NCI-H82 treated with DMSO at 0.1 percent for 48 hours (cell line): ENCODE measurements around the gene PSG11.
"Not testable (repeated sequence)": the region's sequence is repeated elsewhere in the genome, so short reads cannot be mapped to it uniquely, and the experiment has no call there.

ENCODE experiments used
- DNase-seq: peaks from one replicate; lab custom pipeline; 2025; ENCODE audit not compliant: unreplicated experiment; lab: John Stamatoyannopoulos, UW

Gene PSG11

GRCh38 chr19:43026369-43026768 is at the start of gene PSG11:
Gene PSG11 (minus strand): TSS chr19:43026469. CDS start chr19:43026372, 97 bp downstream.
- not testable (repeated sequence) for DNase-seq

GRCh38 chr19:43062418-43062817 is 36.1 kb upstream of the PSG11 start:
- DNase-seq, result not testable (repeated sequence)

DNA sequence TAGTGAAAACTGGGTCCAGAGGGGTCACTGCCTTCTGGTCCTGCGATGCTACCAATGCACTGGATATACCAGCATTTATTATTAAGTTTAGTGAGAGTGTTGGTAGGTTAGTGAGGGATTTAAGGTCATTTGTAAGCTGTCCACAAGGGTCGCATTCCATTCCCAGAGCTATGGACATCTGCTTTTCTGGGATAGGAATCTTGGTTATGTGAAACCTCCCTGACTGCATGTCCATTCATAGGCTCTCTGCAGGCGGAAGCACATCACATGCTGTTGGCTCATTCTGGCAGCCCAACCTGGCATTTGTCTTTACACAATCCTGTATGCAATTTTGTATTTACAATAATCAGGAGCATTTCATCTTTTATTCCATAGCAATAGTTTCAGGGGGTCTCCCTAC is 35.1 kb upstream of the PSG11 start:
- DNase-seq, result not testable (repeated sequence)

GRCh38 chr19:43060254-43060653 is 34.0 kb upstream of the PSG11 start:
- not testable (repeated sequence) for DNase-seq

DNA sequence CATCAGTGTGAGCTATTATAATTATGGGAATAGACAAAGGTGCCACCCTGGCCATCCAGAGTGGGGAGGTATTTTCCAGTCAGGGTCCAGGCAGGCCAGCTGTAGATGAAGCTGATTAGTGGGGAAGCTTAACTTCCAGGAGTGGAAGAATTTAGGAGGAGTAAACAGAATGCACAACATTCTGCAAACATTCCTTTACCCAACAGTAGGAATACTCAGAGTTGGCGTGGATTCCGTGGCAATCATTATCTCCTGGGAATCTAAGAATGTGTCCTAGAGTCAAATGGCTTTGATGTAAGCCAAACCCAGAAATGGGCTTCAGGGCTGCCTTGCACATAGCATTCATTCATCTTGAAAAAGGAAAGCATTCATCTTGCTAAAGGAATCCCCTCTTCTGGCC is 33.2 kb upstream of the PSG11 start:
- not testable (repeated sequence) for DNase-seq

DNA sequence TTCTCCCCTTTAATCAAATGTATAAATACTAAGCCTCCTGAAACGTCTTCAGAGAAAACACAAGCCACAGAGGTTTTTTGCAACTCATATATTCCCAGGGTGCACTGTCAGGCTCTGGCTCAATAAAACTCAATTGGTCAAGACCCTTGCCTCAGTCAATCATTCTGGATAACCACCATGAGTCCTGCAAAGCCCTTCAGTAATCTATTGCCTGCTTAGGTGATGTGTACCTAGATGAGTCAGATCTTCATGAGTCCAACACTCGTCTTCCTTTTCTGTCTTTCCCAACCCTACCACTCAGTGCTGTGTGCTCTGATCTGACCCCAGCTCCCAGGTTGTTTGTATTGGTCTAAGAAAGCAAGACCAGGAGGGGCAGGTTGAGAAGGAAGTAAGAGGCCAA is 32.2 kb upstream of the PSG11 start:
- not testable (repeated sequence) for DNase-seq

DNA sequence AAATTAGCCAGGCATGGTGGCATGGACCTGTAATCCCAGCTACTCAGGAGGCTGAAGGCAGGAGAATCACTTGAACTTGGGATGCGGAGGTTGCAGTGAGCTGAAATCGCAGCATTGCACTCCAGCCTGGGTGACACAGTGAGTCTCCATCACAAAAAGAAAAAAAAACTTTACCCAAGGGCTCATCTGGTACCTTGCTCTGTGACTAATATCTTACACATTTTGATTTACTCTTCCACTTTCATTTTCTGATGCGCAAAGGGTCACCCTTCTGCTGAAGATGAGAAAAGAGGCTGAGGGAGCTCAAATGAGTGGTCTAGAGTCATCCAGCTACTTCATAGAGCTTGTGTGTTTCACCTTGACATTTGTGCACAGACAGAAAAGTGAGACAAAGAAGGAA is 21.7 kb upstream of the PSG11 start:
- DNase-seq, result not testable (repeated sequence)

- DNase-seq, result not testable (repeated sequence)
These were observed 20.3 kb upstream of the PSG11 start for GRCh38 chr19:43046578-43046977.

- not testable (repeated sequence) for DNase-seq
These were observed 17.4 kb upstream of the PSG11 start for GRCh38 chr19:43043492-43044180.

DNA sequence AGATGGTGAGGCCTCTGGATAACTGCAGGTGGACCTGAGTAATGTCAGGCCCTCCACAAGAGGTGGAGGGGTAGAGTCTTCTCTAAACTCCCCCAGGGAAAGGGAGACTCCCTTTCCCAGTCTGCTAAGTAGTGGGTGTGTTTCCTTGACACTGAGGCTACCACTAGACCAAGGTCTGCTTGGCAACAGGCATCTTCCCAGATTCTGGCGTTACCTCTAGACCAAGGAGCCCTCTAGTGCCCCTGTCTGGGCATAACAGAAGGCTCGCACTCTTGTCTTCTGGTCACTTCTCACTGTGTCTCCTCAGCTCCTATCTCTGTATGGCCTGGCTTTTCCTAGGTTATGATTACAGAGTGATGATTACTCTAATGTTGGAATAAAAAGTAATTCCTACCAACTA is 5.4 kb upstream of the PSG11 start:
- DNase-seq, result not testable (repeated sequence)

DNA sequence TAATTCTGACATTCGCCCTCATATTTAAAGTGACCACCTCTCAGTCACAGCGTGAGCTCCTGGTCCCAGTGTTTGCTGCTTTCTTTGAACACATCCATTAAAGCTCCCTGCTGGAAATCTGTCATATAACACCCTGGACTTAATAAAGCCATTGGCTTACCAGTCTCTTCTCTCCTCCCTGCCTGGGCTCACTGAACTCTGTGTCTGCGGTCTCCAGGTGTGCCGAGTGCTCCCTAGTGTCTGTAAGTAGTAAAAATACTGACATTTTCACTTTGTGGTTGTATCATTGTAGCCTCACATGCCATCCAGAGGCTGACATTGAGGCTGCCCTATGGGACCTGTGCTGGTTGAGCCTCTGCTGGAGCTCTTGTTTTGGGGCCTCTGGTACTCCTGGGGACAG is 2.6 kb upstream of the PSG11 start:
- no peak for DNase-seq

DNA sequence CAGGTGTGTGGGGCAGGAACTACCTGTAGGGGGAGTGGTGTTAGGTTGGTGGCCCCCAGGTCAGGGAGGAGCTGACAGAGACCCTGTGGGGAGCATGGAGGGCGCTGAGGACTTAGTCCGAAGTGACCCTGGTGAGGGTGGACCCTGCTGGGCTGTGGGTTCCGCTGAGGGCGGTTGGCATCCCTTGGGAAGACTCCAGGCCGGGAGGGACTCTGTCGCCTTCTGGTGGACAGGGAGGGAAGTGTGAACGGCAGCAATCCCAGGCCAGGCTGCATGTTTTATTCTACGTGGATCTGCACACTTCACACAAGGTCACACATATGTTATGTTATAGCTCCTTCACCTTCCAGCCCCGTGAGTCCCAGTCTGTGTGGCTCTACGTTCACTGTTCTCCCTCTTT is 1.7 kb upstream of the PSG11 start:
- not testable (repeated sequence) for DNase-seq

DNA sequence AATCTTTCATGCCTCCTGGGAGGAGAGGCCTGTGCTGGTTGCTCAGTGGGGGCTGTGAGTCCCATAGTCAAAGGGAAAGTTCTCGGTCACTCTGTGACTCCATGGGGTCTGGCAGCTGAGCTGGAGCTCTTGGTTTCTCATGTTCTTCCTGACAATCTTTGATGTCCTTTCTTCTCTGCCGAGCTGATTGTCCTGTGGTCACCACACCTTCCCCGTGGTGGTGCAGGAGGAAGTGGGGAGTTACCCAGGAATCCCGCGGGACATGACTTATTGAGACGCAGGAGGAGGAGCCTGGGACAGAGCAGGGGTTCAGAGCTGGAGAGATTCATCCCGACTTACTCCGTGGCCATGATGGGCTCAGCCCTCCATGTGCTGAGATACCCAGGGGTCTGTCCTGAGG is 792 bp upstream of the PSG11 start:
- not testable (repeated sequence) for DNase-seq

GRCh38 chr19:43022098-43022497 is 4.2 kb downstream of the PSG11 start:
- DNase-seq, result not testable (repeated sequence)

GRCh38 chr19:43021629-43022028 is 4.6 kb downstream of the PSG11 start:
- DNase-seq, result not testable (repeated sequence)

DNA sequence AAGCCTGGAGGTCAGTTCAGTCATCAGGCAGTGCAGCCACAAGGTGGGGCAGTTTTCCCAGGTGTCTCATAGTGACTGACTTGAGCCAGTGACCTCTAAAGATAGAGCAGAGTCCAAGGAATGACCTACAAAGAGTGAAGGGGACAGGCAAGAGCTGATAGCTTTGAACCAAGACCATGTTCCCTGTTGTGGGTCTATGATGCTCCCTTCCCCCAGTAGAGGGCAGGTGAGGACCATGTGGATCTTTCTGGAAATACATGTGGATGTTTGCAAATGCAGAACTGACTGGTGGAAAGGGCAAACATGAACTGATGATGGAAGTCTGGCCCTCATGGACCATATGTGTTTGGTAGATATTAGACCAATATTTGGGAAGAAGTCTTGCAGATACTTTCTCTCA is 6.7 kb downstream of the PSG11 start:
- DNase-seq, result not testable (repeated sequence)

GRCh38 chr19:43005841-43006240 is 20.4 kb downstream of the PSG11 start:
- DNase-seq, result not testable (repeated sequence)

DNA sequence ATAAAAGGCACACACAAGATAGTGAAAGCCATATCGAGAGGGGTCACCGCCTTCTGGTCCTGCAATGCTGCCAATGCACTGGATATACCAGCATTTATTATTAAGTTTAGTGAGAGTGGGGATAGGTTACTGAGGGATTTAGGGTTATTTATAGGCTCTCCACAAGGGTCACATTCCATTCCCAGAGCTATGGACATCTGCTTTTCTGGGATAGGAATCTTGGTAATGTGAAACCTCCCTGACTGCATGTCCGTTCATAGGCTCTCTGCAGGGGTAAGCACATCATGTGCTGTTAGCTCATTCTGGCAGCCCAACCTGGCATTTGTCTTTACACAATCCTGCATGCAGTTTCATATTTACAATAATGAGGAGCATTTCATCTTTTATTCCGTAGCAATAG is 21.4 kb downstream of the PSG11 start:
- not testable (repeated sequence) for DNase-seq

DNA sequence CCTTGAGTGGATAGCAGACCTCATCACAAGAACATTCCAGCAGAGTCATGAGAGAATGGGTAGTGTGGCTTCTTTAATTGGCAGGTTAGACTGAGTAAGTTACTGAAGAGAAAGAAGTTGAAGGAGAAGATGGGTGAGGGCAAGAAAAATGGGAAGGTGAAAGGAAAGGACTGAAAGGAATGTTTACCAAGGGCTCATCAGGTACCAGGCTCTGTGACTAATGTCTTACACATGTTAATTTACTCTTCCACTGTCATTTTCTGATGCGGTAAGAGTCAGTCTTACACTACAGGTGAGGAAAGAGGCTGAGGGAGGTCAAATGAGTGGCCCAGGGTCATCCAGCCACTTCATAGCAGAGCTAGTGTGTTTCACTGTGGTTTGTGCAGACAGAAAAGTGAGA is 22.6 kb downstream of the PSG11 start:
- not testable (repeated sequence) for DNase-seq

DNA sequence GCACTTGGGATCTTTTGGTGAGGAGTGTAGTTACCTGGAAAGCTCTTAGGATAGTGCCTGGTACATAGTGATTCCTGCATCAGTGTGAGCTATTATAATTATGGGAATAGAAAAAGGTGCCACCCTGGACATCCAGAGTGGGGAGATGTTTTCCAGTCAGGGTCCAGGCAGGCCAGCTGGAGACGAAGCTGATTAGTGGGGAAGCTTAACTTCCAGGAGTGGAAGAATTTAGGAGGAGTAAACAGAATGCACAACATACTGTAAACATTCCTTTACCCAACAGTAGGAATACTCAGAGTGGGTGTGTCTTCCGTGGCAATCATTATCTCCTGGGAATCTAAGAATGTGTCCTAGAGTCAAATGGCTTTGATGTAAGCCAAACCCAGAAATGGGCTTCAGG is 23.3 kb downstream of the PSG11 start:
- not testable (repeated sequence) for DNase-seq

GRCh38 chr19:42996161-42996560 is 30.1 kb downstream of the PSG11 start:
- DNase-seq, result not testable (repeated sequence)

- DNase-seq, result not testable (repeated sequence)
These were observed 34.2 kb downstream of the PSG11 start for GRCh38 chr19:42992029-42992604.

DNA sequence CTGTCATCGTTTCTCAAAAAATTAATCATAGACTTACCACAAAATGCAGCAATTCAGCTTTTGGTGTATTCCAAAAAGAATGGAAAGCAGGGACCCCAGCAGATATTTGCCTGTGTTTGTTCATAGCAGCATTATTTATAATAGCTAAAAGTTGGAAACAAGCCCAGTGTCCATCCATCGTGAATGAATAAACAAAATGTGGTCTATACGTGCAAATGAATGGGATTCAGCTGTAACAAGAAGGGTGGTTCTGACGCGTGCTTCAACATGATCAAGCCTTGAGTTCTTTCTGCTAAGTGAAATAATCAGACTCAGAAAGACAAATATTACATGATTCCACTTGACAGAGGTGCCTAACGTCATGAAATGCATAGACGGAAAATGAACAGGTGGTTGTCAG is 36.4 kb downstream of the PSG11 start:
- DNase-seq, result no peak
